AG04450 (cell line): ENCODE results near the gene CCDC172. TPM values are rescaled to one million over a fixed set of nuclear protein-coding genes. Genes with fewer than 3 reads are reported as not detected.

Experiments used
- CTCF ChIA-PET: fragments of 300-600, 350-600 bp; formaldehyde crosslinking; extraction: SDS; loops from one replicate; lab custom pipeline; 2022; ENCODE audit warnings: antibody characterized with exemption, inconsistent platforms; lab: Charles Lee
- POLR2A ChIA-PET: fragments of 350-600 bp; formaldehyde crosslinking; extraction: SDS; loops from one replicate; lab custom pipeline; 2021; ENCODE audit warnings: antibody characterized with exemption, inconsistent platforms; lab: Yijun Ruan, JAX
- DNase-seq: peaks from one replicate; pipeline ENCODE4 v3.0.0-alpha.2; 2011; ENCODE audit warnings: low read depth, low spot score
- H3K27ac ChIP-seq: one replicate; pipeline ENCODE4 v1.5.1; 2012; ENCODE audit warnings: low read depth, low read length, control low read depth
- H3K27me3 ChIP-seq: one replicate; pipeline ENCODE4 v1.6.0; 2012; ENCODE audit warnings: low read length; ENCODE audit not compliant: control insufficient read depth, insufficient read depth
- H3K4me3 ChIP-seq: 2 replicates; pipeline ENCODE4 v1.5.1; 2011; ENCODE audit warnings: mild to moderate bottlenecking, low read depth, low read length, control low read depth
- H3K9me3 ChIP-seq: 2 replicates; pipeline ENCODE4 v1.5.1; 2012; ENCODE audit warnings: low read length; ENCODE audit not compliant: control insufficient read depth, insufficient read depth
- polyA plus RNA-seq: library from polyadenylated mRNA; depleted of rRNA; stranded (reverse); fragments of >200 nt; gene quantifications from 2 replicates; pipeline ENCODE4 v1.2.3, GENCODE V29; 2011
- TF ChIP-seq, protein P1 (sequence below): IDR thresholded peaks from 2 replicates; pipeline ENCODE4 v1.5.1; 2011; ENCODE audit warnings: low read depth, low read length, control low read depth, inconsistent platforms

CCDC172 gene
- polyA plus RNA-seq, 1 experiment = not detected

DNA sequence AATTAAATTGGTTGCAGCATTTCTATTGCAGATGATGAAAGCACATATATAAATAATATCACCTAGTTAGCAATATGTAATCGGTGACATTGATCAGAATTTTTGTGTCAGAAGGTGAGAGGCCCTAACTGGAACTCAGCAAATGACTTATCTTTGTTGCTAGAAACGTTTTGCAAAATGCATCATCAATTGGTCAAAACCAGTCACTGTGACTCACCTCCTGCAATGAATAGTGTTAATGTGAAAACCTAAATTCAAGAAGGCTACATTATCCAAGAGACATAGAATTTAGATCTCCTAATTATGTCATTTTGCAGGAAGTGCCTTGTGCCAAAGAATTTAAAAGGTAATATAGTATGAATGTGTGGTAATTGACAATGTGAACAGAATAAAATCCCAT lies 93.6 kb downstream of the CCDC172 start:
- Histone ChIP-seq H3K27me3 (no peaks in the 10 kb centered on the region), H3K4me3 (no peak overlapping the region), H3K9me3 (no peaks in the 10 kb centered on the region), H3K27ac (no peak overlapping the region)
- ChIA-PET POLR2A (no interaction called here), CTCF (no interaction called here)
- no peak for DNase-seq
- TF ChIP-seq, protein P1, sequence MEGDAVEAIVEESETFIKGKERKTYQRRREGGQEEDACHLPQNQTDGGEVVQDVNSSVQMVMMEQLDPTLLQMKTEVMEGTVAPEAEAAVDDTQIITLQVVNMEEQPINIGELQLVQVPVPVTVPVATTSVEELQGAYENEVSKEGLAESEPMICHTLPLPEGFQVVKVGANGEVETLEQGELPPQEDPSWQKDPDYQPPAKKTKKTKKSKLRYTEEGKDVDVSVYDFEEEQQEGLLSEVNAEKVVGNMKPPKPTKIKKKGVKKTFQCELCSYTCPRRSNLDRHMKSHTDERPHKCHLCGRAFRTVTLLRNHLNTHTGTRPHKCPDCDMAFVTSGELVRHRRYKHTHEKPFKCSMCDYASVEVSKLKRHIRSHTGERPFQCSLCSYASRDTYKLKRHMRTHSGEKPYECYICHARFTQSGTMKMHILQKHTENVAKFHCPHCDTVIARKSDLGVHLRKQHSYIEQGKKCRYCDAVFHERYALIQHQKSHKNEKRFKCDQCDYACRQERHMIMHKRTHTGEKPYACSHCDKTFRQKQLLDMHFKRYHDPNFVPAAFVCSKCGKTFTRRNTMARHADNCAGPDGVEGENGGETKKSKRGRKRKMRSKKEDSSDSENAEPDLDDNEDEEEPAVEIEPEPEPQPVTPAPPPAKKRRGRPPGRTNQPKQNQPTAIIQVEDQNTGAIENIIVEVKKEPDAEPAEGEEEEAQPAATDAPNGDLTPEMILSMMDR = no peak

DNA sequence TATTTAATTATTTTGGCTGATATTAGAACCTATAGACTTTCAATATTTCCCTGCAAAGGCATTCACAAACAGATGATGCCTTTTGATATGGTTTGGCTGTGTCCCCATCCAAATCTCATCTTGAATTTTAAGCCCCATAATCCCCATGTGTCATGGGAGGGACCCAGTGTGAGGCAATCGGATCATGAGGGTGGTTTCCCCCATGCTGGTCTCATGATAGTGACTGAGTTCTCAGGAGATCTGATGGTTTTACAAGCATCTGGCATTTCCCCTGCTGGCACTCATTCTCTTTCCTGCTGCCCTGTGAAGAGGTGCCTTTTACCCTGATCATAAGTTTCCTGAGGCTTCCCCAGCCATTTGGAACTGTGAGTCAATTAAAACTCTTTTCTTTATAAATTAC lies 94.1 kb downstream of the CCDC172 start:
- Histone ChIP-seq H3K27me3 (no peaks in the 10 kb centered on the region), H3K9me3 (no peaks in the 10 kb centered on the region), H3K4me3 (no peak overlapping the region), H3K27ac (no peak overlapping the region)
- CTCF ChIA-PET = interaction anchor here (1.2 kb wide), 1 partner anchor 26 kb away, joined by 4 read pairs; no protein-coding TSS in a partner anchor
- TF ChIP-seq, protein P1 = no peak
- DNase-seq = no peak
- POLR2A ChIA-PET = no interaction called here

DNA sequence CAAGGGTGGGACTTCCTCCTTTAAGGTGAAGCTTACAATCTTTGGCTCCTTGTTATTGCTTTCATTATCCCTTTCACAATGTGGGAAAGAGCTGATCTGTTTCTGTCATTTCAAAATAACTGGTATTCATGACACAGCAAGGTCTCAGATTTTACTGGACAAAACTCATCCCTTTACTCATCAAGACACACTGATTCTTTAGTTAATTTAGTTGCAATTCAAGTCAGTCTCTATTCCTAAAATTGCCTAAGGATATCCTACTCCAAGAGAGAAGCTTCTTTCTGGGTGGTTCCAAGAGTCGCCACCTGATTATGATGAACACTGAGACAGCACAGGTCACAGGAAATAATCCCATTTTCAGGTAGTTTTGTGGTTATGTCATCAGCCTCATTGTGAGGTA lies 97.6 kb downstream of the CCDC172 start:
- DNase-seq = no peak
- TF ChIP-seq, protein P1 = no peak
- no peaks in the 10 kb centered on the region for H3K9me3 ChIP-seq
- H3K27me3 ChIP-seq = no peaks in the 10 kb centered on the region
- no peak overlapping the region for H3K27ac ChIP-seq
- POLR2A ChIA-PET = no interaction called here
- no peak overlapping the region for H3K4me3 ChIP-seq
- CTCF ChIA-PET = interaction anchor here (0.9 kb wide), 1 partner anchor 134 kb away, joined by 3 read pairs; no protein-coding TSS in a partner anchor

DNA sequence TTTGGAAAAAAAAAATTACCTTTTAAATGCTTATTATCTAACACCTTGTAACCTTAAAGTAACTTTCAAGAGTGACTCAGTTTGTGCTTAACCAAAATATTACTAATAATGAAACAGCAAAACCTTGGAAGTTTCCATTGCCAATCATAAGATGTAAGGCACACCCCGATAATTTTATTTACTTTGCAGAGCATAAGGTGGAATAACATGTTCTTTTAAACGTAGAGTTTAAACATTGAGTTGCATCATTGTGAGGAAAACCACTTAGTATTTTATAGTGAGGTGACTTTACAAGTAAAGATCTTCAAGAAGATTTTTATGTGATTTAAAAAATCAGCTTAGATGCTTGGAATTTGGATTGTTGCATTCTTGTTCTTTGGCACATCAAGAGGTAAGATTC lies 103.4 kb downstream of the CCDC172 start, which contains the start of gene PNLIPRP3:
Gene PNLIPRP3, plus strand, starts transcription at position 177 of the 400 bp plus-strand sequence. Its CDS starts 166 bp downstream, at position 343.
- POLR2A ChIA-PET = no interaction called here
- TF ChIP-seq, protein P1 = no peak
- CTCF ChIA-PET = interaction anchor here (1.0 to 1.2 kb wide), 2 partner anchors 17 to 721 kb away, joined by 3 read pairs; no protein-coding TSS in a partner anchor

DNA sequence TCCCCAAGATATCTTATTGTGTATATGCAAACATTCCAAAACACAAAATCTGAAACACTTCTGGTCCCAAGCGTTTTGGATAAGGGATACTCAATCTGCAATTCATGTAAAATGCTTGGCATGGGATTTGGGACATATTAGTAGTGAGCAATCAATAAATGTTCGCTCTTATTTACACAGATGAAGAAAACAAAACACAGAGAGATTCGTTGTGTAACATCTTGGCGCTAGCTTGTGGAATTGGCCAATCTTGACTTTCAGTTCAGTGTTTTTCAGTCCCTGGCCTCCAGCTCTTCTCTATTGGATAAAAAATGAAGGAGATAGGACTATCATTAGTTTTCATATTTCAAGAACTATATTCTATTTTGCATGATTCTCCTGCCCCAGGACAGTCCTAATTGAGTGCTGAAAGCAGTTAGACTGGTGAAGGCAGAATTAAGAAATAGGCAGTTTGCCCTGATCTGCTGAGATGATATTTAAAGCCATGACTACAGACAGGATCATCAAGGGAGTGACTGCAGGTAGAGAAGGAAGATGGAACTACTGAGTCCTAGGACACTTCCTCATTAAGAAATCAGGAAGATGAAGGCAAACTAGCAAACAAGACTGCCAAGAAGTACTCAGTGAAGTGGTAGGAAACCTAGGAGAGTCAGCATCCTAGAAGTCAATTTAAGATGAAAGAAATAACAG lies 105.2 kb downstream of the CCDC172 start:
- no peak for DNase-seq

More for the DNA sequence above, 103.4 kb downstream of the CCDC172 start, which contains the start of gene PNLIPRP3:
- Histone ChIP-seq H3K4me3 (no peak within 1 kb of the TSS), H3K9me3 (no peaks in the 10 kb centered on the region), H3K27me3 (no peaks in the 10 kb centered on the region), H3K27ac (no peak within 1 kb of the TSS)
- DNase-seq = no peak

More for the DNA sequence above, 105.2 kb downstream of the CCDC172 start:
- H3K27ac ChIP-seq = no peak overlapping the region
- ChIA-PET POLR2A (no interaction called here), CTCF (no interaction called here)
- no peaks in the 10 kb centered on the region for H3K9me3 ChIP-seq
- H3K4me3 ChIP-seq = no peak overlapping the region
- H3K27me3 ChIP-seq = no peaks in the 10 kb centered on the region
- TF ChIP-seq, protein P1 = no peak
